ENCODE data around the gene ATXN8OS.
"Not testable (repeated sequence)": the region's sequence is repeated elsewhere in the genome, so short reads cannot be mapped to it uniquely, and the experiment has no call there.

The ATXN8OS gene

GRCh38 chr13:70107498-70108281, at the start of gene ATXN8OS:
Gene ATXN8OS (plus strand): TSS chr13:70107826.
- no peak for DNase-seq (ENCODE audit: low read depth in 2 of 2)

- DNase-seq (ENCODE audit: low read depth in 2 of 2), result no peak
Measured at GRCh38 chr13:70080012-70080411, 27.6 kb upstream of the ATXN8OS start.

GRCh38 chr13:70087247-70087646, 20.4 kb upstream of the ATXN8OS start:
- no peak for DNase-seq (ENCODE audit: low read depth in 2 of 2)

- no peak for DNase-seq (ENCODE audit: low read depth in 2 of 2)
Measured at GRCh38 chr13:70088926-70089325, 18.7 kb upstream of the ATXN8OS start.

- no peak for DNase-seq (ENCODE audit: low read depth in 2 of 2)
Measured at GRCh38 chr13:70090036-70090723, 17.4 kb upstream of the ATXN8OS start.

GRCh38 chr13:70098669-70099068, 9.0 kb upstream of the ATXN8OS start:
- DNase-seq (ENCODE audit: low read depth in 2 of 2), result no peak

GRCh38 chr13:70104481-70104880, 3.1 kb upstream of the ATXN8OS start:
- DNase-seq (ENCODE audit: low read depth in 2 of 2), result no peak

- DNase-seq (ENCODE audit: low read depth in 2 of 2), result no peak
Measured at GRCh38 chr13:70107125-70107497, 515 bp upstream of the ATXN8OS start.

- no peak for DNase-seq (ENCODE audit: low read depth in 2 of 2)
Measured at GRCh38 chr13:70108356-70109105, 905 bp downstream of the ATXN8OS start, which contains the start of gene KLHL1. Gene KLHL1 (minus strand): TSS chr13:70108452. CDS start chr13:70107699, 753 bp downstream.

- DNase-seq (ENCODE audit: low read depth in 2 of 2), result no peak
Measured at GRCh38 chr13:70117338-70117905, 9.8 kb downstream of the ATXN8OS start.

- no peak for DNase-seq (ENCODE audit: low read depth in 2 of 2)
Measured at GRCh38 chr13:70125693-70126092, 18.1 kb downstream of the ATXN8OS start.

- no peak for DNase-seq (ENCODE audit: low read depth in 2 of 2)
Measured at GRCh38 chr13:70128098-70128497, 20.5 kb downstream of the ATXN8OS start.

- DNase-seq (ENCODE audit: low read depth in 2 of 2), result not testable (repeated sequence)
Measured at GRCh38 chr13:70142658-70143057, 35.0 kb downstream of the ATXN8OS start.

GRCh38 chr13:70162141-70162540, 54.5 kb downstream of the ATXN8OS start:
- no peak for DNase-seq (ENCODE audit: low read depth in 2 of 2)

- no peak for DNase-seq (ENCODE audit: low read depth in 2 of 2)
Measured at GRCh38 chr13:70170689-70171088, 63.1 kb downstream of the ATXN8OS start.

- no peak for DNase-seq (ENCODE audit: low read depth in 2 of 2)
Measured at GRCh38 chr13:70171151-70171550, 63.5 kb downstream of the ATXN8OS start.

- DNase-seq (ENCODE audit: low read depth in 2 of 2), result no peak
Measured at GRCh38 chr13:70172946-70173597, 65.4 kb downstream of the ATXN8OS start.

- DNase-seq (ENCODE audit: low read depth in 2 of 2), result no peak
Measured at GRCh38 chr13:70173598-70173959, 66.0 kb downstream of the ATXN8OS start.

GRCh38 chr13:70178346-70178745, 70.7 kb downstream of the ATXN8OS start:
- no peak for DNase-seq (ENCODE audit: low read depth in 2 of 2)
